ENCODE measurements around the gene ZDHHC14.

Gene ZDHHC14

DNA sequence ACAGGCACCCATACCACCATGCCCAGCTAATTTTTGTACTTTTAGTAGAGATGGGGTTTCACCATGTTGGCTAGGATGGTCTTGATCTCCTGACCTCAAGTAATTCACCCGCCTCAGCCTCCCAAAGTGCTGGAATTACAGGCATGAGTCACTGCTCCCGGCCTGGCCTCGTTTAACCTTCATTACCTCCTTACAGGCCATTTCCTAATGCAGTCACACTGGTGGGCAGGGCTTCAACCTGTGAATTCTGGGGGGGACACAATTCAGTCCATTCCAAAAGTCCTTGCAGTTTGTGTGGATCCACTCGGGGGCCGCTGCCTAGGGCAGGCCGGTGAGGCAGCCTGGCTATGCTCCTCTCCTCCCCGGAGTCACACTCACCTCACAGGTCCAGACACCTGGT, 329.6 kb downstream of the ZDHHC14 start:
- DNase-seq (ENCODE audit: low read depth): no peak
- TF ChIP-seq, protein P1, sequence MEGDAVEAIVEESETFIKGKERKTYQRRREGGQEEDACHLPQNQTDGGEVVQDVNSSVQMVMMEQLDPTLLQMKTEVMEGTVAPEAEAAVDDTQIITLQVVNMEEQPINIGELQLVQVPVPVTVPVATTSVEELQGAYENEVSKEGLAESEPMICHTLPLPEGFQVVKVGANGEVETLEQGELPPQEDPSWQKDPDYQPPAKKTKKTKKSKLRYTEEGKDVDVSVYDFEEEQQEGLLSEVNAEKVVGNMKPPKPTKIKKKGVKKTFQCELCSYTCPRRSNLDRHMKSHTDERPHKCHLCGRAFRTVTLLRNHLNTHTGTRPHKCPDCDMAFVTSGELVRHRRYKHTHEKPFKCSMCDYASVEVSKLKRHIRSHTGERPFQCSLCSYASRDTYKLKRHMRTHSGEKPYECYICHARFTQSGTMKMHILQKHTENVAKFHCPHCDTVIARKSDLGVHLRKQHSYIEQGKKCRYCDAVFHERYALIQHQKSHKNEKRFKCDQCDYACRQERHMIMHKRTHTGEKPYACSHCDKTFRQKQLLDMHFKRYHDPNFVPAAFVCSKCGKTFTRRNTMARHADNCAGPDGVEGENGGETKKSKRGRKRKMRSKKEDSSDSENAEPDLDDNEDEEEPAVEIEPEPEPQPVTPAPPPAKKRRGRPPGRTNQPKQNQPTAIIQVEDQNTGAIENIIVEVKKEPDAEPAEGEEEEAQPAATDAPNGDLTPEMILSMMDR (conservative IDR thresholded peaks at IDR 0.05; ENCODE audit: low read depth, low read length): no peak
- H3K4me3 ChIP-seq (ENCODE audit: low read length): no peak overlapping the region

DNA sequence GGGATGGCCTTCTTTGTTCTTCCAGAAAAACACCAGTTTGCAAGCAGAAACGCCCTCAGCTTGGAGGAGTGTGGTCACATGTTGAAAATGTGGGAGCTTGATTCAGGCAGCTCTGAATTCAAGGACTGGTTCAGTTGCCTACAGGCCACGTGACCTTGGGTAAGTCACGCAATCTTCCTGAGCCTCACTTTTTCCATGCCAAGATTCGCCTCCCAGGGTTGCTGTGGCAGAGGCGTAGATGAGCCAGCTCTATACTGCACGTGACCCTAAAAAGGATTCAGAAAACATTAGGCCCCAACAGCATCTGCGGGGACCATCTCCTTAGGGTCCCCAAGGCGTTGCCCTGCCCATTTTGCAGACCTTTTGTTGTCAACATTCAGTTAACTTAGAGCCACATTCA, 330.1 kb downstream of the ZDHHC14 start:
- no peak for DNase-seq (ENCODE audit: low read depth)
- TF ChIP-seq, protein P1 (conservative IDR thresholded peaks at IDR 0.05; ENCODE audit: low read depth, low read length): no peak

DNA sequence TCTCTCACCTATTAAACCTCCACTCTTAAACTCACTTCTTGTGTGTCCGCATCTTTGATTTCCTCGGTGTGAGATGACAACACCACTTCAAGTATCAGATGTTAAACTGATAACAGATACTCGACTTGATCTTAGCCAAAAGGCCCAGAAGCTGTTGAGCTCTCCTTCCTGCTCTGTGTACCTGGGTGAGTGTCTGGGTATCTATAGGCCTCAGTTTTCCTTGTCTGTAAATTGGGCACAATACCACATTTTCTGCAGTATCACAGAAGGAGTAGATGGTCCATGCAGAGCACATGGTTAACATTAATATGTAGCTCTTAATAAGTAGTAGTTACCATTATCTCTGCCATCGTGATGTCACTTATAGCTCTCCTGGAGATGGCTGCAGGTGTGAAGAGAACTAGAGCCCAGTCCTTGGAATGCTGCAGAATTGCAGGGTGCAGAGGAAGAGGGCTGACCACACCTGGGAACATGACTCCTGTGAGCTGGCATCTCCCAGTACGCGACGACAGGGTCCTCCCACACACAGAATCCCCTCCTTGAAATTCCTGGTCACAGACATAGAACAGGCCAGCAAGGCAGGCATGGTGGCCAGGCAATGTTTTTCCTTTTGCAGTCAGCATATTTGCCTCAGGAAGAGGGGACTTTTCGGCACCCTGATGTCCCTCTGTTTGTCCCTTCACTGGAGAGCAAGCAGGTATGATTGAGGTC, 331.8 kb downstream of the ZDHHC14 start:
- no peak overlapping the region for H3K4me3 ChIP-seq (ENCODE audit: low read length)
- DNase-seq (ENCODE audit: low read depth): no peak
- TF ChIP-seq, protein P1 (conservative IDR thresholded peaks at IDR 0.05; ENCODE audit: low read depth, low read length): no peak

More for the DNA sequence above, 330.1 kb downstream of the ZDHHC14 start:
- no peak overlapping the region for H3K4me3 ChIP-seq (ENCODE audit: low read length)

DNA sequence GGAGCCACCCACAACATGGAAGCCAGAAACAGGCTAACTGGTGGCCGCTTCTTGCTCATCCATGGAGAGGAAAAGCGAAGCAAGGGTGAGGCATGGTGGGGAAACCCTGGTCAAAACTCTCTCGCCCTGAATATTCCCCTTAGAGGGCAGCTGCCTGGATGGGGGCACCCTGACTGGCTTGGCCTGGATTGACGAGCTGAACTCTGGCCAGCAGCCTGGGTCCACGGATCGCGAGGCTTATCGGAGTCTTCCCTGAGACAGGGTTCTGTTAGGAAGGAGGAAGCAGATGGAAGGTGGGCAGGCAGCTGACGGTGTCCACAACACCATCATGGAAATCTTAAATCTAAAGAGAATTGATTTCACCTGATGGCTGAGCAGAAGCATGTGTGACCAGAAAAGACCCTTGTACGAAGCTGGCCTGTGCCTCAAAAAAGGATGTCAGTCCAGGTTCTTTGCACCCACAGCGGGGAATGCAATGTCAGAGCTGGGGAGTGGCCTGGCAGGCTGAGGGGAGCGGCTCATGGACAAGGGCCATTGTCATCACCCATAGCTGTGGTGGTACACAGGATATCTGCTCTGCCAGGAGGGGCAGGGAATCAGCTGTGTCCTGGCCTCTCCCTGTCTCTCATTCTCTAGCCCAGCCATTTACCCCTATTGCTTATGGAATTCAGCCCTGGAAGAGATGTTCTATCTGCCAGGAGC, 332.6 kb downstream of the ZDHHC14 start:
- no peak for DNase-seq (ENCODE audit: low read depth)
- no peak overlapping the region for H3K4me3 ChIP-seq (ENCODE audit: low read length)
- TF ChIP-seq, protein P1 (conservative IDR thresholded peaks at IDR 0.05; ENCODE audit: low read depth, low read length): no peak

- TF ChIP-seq, protein P1 (conservative IDR thresholded peaks at IDR 0.05; ENCODE audit: low read depth, low read length): no peak
- no peak for DNase-seq (ENCODE audit: low read depth)
- no peak overlapping the region for H3K4me3 ChIP-seq (ENCODE audit: low read length)
Measured at GRCh38 chr6:157714153-157714490, 333.1 kb downstream of the ZDHHC14 start.

- H3K4me3 ChIP-seq (ENCODE audit: low read length): no peak overlapping the region
- peak; percentile 18 for DNase-seq (ENCODE audit: low read depth)
- TF ChIP-seq, protein P1 (conservative IDR thresholded peaks at IDR 0.05; ENCODE audit: low read depth, low read length): no peak
Measured at GRCh38 chr6:157715728-157716164, 334.8 kb downstream of the ZDHHC14 start.

Measured in retinal pigment epithelial cell (primary cell).